ENCODE data around the gene SH3BP4.

GRCh38 chr2:234999740-235000425 is 48.1 kb downstream of the SH3BP4 start:
- TF ChIP-seq CTCF (IDR thresholded peaks at IDR 0.05; ENCODE audit: low read depth, low read length) (no peak), EZH2phosphoT487 (IDR thresholded peaks at IDR 0.05; ENCODE audit: low read depth) (no peak)
